Gastroesophageal sphincter (tissue), 3 donors: ENCODE results near the gene LRRIQ1.

Experiments
- EP300 ChIP-seq: sonication (generic); formaldehyde crosslinking; IDR thresholded peaks from one replicate; pipeline ENCODE4 v1.6.1; 2017; ENCODE audit warnings: antibody characterized with exemption, mild to moderate bottlenecking
- POLR2A ChIP-seq, 2 donors: fragments of 450-650 bp; IDR thresholded peaks; one replicate each; pipeline ENCODE4 v1.6.1; 2017; ENCODE audit warnings: antibody characterized with exemption in 2 of 2, mild to moderate bottlenecking in 2 of 2, moderate library complexity in 1 of 2
- POLR2AphosphoS5 ChIP-seq: sonication (generic); formaldehyde crosslinking; IDR thresholded peaks from one replicate; pipeline ENCODE4 v1.6.1; 2017; ENCODE audit warnings: antibody characterized with exemption
- TF ChIP-seq, protein P1 (sequence below), 4 experiments: fragments of 200-600 bp in 2 of 4; fragments of 450-650 bp in 2 of 4; sonication (generic) in 1 of 4; IDR thresholded peaks; one replicate each; pipeline ENCODE4 v1.5.1; 2017 to 2019; ENCODE audit warnings: antibody characterized with exemption in 4 of 4, mild to moderate bottlenecking in 2 of 4, moderate library complexity in 2 of 4

DNA sequence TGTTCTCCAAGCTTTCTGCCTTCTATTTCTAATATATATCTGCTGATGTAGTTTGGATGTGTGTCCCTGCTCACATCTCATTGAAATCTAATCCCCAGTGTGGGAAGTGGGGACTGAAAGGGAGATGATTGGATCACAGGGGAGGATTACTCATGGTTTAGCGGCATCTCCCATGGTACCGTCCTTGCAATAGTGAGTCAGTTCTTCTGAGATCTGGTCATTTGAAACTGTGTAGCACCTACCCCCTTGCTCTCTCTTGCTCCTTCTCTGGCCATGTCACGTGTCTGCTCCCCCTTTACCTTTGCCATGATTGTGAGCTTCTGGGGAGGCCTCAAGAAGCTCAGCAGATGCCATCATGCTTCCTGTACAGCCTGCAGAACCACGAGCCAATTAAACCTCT lies 217.7 kb downstream of the LRRIQ1 start:
- TF ChIP-seq, protein P1, sequence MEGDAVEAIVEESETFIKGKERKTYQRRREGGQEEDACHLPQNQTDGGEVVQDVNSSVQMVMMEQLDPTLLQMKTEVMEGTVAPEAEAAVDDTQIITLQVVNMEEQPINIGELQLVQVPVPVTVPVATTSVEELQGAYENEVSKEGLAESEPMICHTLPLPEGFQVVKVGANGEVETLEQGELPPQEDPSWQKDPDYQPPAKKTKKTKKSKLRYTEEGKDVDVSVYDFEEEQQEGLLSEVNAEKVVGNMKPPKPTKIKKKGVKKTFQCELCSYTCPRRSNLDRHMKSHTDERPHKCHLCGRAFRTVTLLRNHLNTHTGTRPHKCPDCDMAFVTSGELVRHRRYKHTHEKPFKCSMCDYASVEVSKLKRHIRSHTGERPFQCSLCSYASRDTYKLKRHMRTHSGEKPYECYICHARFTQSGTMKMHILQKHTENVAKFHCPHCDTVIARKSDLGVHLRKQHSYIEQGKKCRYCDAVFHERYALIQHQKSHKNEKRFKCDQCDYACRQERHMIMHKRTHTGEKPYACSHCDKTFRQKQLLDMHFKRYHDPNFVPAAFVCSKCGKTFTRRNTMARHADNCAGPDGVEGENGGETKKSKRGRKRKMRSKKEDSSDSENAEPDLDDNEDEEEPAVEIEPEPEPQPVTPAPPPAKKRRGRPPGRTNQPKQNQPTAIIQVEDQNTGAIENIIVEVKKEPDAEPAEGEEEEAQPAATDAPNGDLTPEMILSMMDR (IDR thresholded peaks at IDR 0.05) = no peak
- TF ChIP-seq EP300 (no peak), POLR2A (IDR thresholded peaks at IDR 0.05) (no peak), POLR2AphosphoS5 (no peak)
